HCT116 (cell line): ENCODE measurements around the gene MNT. TPM values are rescaled to one million over a fixed set of nuclear protein-coding genes. Genes with fewer than 3 reads are reported as not detected.

ENCODE experiments used
- ATAC-seq: fragments of 200-7000 bp; cut with Tn5 transposase; 2 replicates; pipeline ENCODE4 v1.9.1; 2020; ENCODE audit warnings: mild to moderate bottlenecking, moderate library complexity
- BruUV-seq: library from RNA; stranded (reverse); fragments of 400-500 nt; replicated peaks from 2 replicates; lab custom pipeline; 2021; lab: Mats Ljungman, UMichigan
- CTCF ChIA-PET: fragments of 300-600 bp; sonication (Branson Sonifier 250); formaldehyde crosslinking; loops from one replicate; lab custom pipeline; 2021; ENCODE audit warnings: antibody characterized with exemption; lab: Charles Lee
- POLR2A ChIA-PET: fragments of 300-600, 350-600 bp; sonication (Branson Sonifier 250); formaldehyde crosslinking; loops from one replicate; lab custom pipeline; 2021; ENCODE audit warnings: antibody characterized with exemption; lab: Charles Lee
- RAD21 ChIA-PET, 2 experiments: fragments of 300-600 bp; sonication (Branson Sonifier 250); formaldehyde crosslinking; loops; one replicate each; lab custom pipeline; 2023; ENCODE audit warnings: low total read pairs in 2 of 2; ENCODE audit not compliant: uncharacterized antibody in 2 of 2, unreplicated experiment in 2 of 2, low non-redundant PET in 1 of 2; lab: Charles Lee
- DNase-seq: peaks from one replicate; pipeline ENCODE4 v3.0.0-alpha.2; 2010; ENCODE audit warnings: low read depth, low spot score
- H2AFZ ChIP-seq: fragments of 200-600 bp; shearing (Covaris generic), sonication (generic); 2 replicates; pipeline ENCODE4 v1.6.1; 2017; ENCODE audit warnings: low read depth, mixed run types, mixed read lengths, antibody characterized with exemption, low read length; ENCODE audit not compliant: poor library complexity, severe bottlenecking
- H3K27ac ChIP-seq: 2 replicates; pipeline ENCODE4 v1.5.1; 2012; ENCODE audit warnings: low read depth, low read length
- H3K27me3 ChIP-seq: fragments of 200-600 bp; sonication (generic); 2 replicates; pipeline ENCODE4 v1.6.1; 2016; ENCODE audit warnings: mixed run types, low read length, mixed read lengths; ENCODE audit not compliant: insufficient read depth
- H3K36me3 ChIP-seq, 2 experiments: fragments of 200-500 bp in 1 of 2; fragments of 200-600 bp in 1 of 2; sonication (Bioruptor generic) in 1 of 2; sonication (generic) in 1 of 2; 2 replicates each; pipeline versions ENCODE4 v1.5.1 to v1.6.1; 2014 to 2016; ENCODE audit warnings: low read length in 2 of 2, inconsistent platforms in 1 of 2, mixed read lengths in 1 of 2, mixed run types in 1 of 2; ENCODE audit not compliant: insufficient read depth in 2 of 2, control insufficient read depth in 1 of 2
- H3K4me1 ChIP-seq, 2 experiments: fragments of 200-600 bp in 1 of 2; sonication (generic) in 1 of 2; 2 replicates each; pipeline versions ENCODE4 v1.5.1 to v1.6.1; 2012 to 2017; ENCODE audit warnings: low read length in 2 of 2, inconsistent platforms in 1 of 2, mild to moderate bottlenecking in 1 of 2, mixed read lengths in 1 of 2, mixed run types in 1 of 2, moderate library complexity in 1 of 2; ENCODE audit not compliant: insufficient read depth in 2 of 2, control insufficient read depth in 1 of 2
- H3K4me2 ChIP-seq: fragments of 200-600 bp; sonication (generic); 2 replicates; pipeline ENCODE4 v1.6.1; 2017; ENCODE audit warnings: mixed run types, low read length, mixed read lengths
- H3K4me3 ChIP-seq, 2 experiments: fragments of 200-600 bp in 1 of 2; sonication (generic) in 1 of 2; replicated peaks in 1 of 2; 2 replicates each; pipeline ENCODE4 v1.5.1; 2011 to 2016; ENCODE audit warnings: low read length in 2 of 2, control low read depth in 1 of 2, low read depth in 1 of 2, mild to moderate bottlenecking in 1 of 2, mixed read lengths in 1 of 2, mixed run types in 1 of 2
- H3K79me2 ChIP-seq: fragments of 200-600 bp; sonication (generic); 2 replicates; pipeline ENCODE4 v1.6.1; 2017; ENCODE audit warnings: mild to moderate bottlenecking, mixed run types, low read length, moderate library complexity, mixed read lengths; ENCODE audit not compliant: insufficient read depth
- H3K9ac ChIP-seq: fragments of 200-600 bp; sonication (generic); 2 replicates; pipeline ENCODE4 v1.6.1; 2016; ENCODE audit warnings: low read length, mixed read lengths
- H3K9me2 ChIP-seq: fragments of 200-600 bp; sonication (generic), shearing (Covaris generic); 2 replicates; pipeline ENCODE4 v1.6.1; 2017; ENCODE audit warnings: mixed run types, mild to moderate bottlenecking, moderate library complexity; ENCODE audit not compliant: insufficient read depth
- H3K9me3 ChIP-seq, 2 experiments: fragments of 200-500 bp in 1 of 2; fragments of 200-600 bp in 1 of 2; sonication (Bioruptor generic) in 1 of 2; sonication (generic) in 1 of 2; 2 replicates each; pipeline ENCODE4 v1.6.1; 2014 to 2017; ENCODE audit warnings: low read length in 2 of 2, mixed read lengths in 2 of 2, inconsistent platforms in 1 of 2, low read depth in 1 of 2, mild to moderate bottlenecking in 1 of 2, mixed run types in 1 of 2, moderate library complexity in 1 of 2; ENCODE audit not compliant: control insufficient read depth in 1 of 2, insufficient read depth in 1 of 2
- H4K20me1 ChIP-seq: fragments of 200-600 bp; sonication (generic), shearing (Covaris generic); 2 replicates; pipeline ENCODE4 v1.6.1; 2017; ENCODE audit warnings: mixed run types, mild to moderate bottlenecking, moderate library complexity; ENCODE audit not compliant: insufficient read depth
- CTCF ChIP-seq, 3 experiments: fragments of 200-600 bp in 1 of 3; sonication (generic) in 1 of 3; IDR thresholded peaks in 2 of 3; conservative IDR thresholded peaks in 1 of 3; 2 replicates each; pipeline ENCODE4 v1.5.1; 2012 to 2017; ENCODE audit warnings: low read depth in 2 of 3, low read length in 2 of 3, antibody characterized with exemption in 1 of 3, borderline replicate concordance in 1 of 3, control low read depth in 1 of 3, mild to moderate bottlenecking in 1 of 3, mixed read lengths in 1 of 3, mixed run types in 1 of 3, moderate library complexity in 1 of 3; ENCODE audit not compliant: insufficient read depth in 1 of 3
- EZH2phosphoT487 ChIP-seq: fragments of 200-600 bp; IDR thresholded peaks from 2 replicates; pipeline ENCODE4 v1.6.1; 2018; ENCODE audit warnings: antibody characterized with exemption, borderline replicate concordance
- POLR2AphosphoS5 ChIP-seq: IDR thresholded peaks from 2 replicates; pipeline ENCODE4 v1.6.1; 2011; ENCODE audit warnings: mild to moderate bottlenecking, low read depth, low read length, moderate library complexity
- intact Hi-C: fragments of 100-400 bp; cut with micrococcal nuclease; formaldehyde crosslinking; loops from 2 replicates; pipeline ENCODE4 v1.10.0; 2022
- total RNA-seq: library from RNA; stranded (reverse); gene quantifications from one replicate; pipeline ENCODE4 v1.2.1, GENCODE V29; 2021; ENCODE audit not compliant: unreplicated experiment

MNT gene
- total RNA-seq, 1 experiment from 2014 or later = 37.0 TPM

GRCh38 chr17:2393954-2394749 is 6.7 kb downstream of the MNT start:
- no peaks in the 10 kb centered on the region for H3K27me3 ChIP-seq
- TF ChIP-seq POLR2AphosphoS5 (peak; percentile 72), EZH2phosphoT487 (no peak), CTCF (IDR thresholded peaks at IDR 0.05 in 2 of 3, conservative IDR thresholded peaks at IDR 0.05 in 1 of 3; ENCODE audit: borderline replicate concordance in 1 of 3, insufficient read depth in 1 of 3, low read depth in 2 of 3, low read length in 2 of 3) (no peak)
- ChIA-PET RAD21 (no interaction called here), CTCF (interaction anchor here (1.2 to 2.8 kb wide), 3 partner anchors 11 to 19 kb away, joined by 3 to 21 read pairs (median 4); no protein-coding TSS in a partner anchor), POLR2A (interaction anchor here (0.6 to 2.1 kb wide), 5 partner anchors 13 to 279 kb away, joined by 3 to 12 read pairs (median 7); partner anchors contain the start of gene TSR1)
- H3K4me1 ChIP-seq = peaks cover 49 to 91% of the 10 kb centered on the region in 2 experiments
- H3K9me3 ChIP-seq = no peaks in the 10 kb centered on the region
- no peaks in the 10 kb centered on the region for H3K9me2 ChIP-seq
- intact Hi-C loops = loop anchor here (1.0 kb wide), 1 partner anchor 7 kb away; the partner anchor contains the start of gene MNT
- H3K79me2 ChIP-seq = peaks cover 57% of the 10 kb centered on the region
- ATAC-seq (no peak; the same call in none of the 2 replicates), DNase-seq (no peak)
- BruUV-seq = TSS peak; percentile 96
- H3K4me2 ChIP-seq = peak overlapping the region; percentile 93
- no peak overlapping the region for H2AFZ ChIP-seq
- H3K27ac ChIP-seq = peak overlapping the region; percentile 100
- H3K4me3 ChIP-seq = peak overlapping the region; percentile 52 to 63
- peak overlapping the region; percentile 100 for H3K9ac ChIP-seq
- no peaks in the 10 kb centered on the region for H4K20me1 ChIP-seq
- no peaks in the 10 kb centered on the region for H3K36me3 ChIP-seq
